ENCODE data around the gene TFF3.

TFF3 gene

DNA sequence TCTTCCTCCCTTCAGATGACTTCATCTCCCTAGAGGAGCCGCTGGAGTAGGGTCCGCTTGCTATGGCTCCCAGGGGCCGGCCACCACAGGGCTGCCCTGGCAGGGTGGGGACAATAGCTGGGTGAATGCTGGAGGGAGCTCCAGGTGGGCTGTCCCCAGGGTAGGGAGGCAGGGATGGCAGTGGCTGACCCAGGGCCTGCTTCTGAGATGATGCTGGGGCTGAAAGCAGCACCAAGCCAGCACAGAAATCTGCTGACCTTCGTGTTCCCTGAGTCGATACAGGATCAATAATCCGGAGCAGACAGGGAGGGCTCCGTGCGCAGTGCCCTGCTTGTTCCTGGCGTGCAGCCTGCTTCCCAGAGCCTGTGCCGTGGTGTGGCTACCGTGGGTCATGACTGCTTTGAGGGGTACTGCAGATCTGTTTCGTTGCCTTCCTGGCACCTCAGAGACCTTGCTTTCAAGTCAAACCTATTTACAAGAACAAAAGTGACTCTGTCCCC, 34.0 kb downstream of the TFF3 start:
- Mint-ChIP-seq H3K4me1 (peaks cover under 1% of the 10 kb centered on the region), H3K27ac (no peak overlapping the region), H3K9me3 (no peaks in the 10 kb centered on the region), H3K4me3 (no peak overlapping the region), H3K36me3 (no peaks in the 10 kb centered on the region)
- ATAC-seq: no peak
- DNase-seq (ENCODE audit: low spot score in 2 of 2): no peak

DNA sequence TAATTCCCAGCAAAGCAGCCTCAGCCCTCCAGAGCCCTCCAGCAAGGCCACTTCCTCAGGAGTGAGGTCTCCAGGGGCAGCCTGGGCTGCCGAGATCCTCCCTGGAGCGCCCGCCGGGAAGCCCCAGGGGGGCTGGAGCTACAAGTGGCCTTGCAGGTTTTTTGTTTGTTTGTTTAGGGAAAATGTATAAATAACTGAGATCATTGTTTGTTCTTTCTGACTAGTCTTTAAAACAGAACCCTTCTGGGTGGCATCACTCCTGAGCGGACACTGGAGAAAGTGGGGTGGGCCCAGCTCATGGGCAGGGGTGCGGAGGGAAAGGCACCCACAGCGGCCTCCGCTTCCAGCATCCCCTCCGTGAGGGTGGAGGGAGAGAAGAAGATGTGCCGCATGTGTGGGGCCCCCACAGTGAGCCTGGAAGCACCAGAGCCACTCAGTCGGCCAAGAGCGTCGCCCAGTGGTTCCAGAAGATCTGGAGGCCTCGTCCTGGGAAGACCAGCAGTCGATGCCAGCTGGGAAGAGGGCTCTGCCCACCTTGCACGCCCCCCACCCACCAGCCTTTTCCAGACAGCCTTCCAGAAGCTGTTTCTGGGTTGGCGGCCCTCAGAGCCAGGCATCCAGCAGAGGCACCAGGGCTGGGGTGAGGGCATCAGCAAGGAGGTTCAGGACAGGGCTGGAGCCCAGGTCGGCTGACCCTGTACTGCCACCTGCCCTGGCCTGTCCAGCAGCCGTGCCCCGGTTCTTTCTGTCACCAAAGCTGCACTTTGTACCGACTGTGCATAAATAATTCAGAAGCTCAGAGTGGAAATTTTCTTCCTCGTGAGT, 34.6 kb downstream of the TFF3 start:
- H3K4me3 Mint-ChIP-seq: no peak overlapping the region
- no peak overlapping the region for H3K27ac Mint-ChIP-seq
- H3K36me3 Mint-ChIP-seq: no peaks in the 10 kb centered on the region
- H3K9me3 Mint-ChIP-seq: no peaks in the 10 kb centered on the region
- ATAC-seq: no peak
- DNase-seq (ENCODE audit: low spot score in 2 of 2): no peak
- H3K4me1 Mint-ChIP-seq: no peaks in the 10 kb centered on the region

DNA sequence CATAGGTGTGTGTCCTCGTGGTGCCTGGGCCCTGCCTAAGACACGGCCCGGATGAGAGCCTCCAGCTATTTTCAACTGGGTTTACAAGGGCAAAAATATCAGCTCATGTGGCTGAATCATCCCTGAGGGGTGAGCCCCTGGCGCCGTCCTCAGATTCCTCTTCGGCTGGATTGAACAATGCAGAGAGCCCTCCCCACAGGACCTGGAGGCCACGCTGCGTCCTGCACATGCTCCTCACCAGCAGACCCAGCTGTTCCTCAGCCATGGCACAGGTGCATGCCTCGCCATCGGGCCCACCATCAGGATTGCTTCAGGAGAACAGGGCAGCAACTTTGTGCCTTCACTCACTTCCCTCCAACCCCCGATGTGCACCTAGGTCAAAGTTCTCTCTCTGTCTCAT, 35.3 kb downstream of the TFF3 start:
- H3K4me3 Mint-ChIP-seq: no peak overlapping the region
- no peaks in the 10 kb centered on the region for H3K9me3 Mint-ChIP-seq
- H3K4me1 Mint-ChIP-seq: no peaks in the 10 kb centered on the region

DNA sequence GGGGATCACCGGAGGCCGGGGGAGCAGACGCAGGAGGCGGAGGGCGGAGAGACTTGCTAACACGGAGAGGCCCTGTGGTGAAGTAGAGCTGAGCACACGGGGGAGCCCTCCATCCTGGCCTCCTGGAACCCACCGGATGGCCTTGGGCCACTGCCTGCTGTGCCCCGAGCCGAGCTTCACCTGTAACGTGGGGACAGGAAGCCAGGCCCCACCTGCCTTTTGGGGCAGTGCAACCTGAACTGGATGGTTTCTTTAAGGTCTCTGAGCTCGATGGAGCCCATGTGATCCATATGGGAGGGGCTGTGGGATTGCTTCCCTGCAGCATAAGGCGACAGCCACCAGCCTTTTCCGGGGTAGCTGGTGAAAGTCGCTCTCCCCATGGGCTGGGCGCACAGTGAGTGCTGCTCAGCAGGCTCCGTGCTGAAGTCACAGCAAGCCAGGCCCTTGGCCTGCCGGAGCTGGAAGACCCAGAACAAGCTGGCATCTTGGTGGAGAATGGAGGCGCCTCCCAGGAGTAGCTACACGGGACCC, 35.8 kb downstream of the TFF3 start:
- Mint-ChIP-seq H3K9me3 (no peaks in the 10 kb centered on the region), H3K36me3 (no peaks in the 10 kb centered on the region), H3K4me1 (no peaks in the 10 kb centered on the region), H3K4me3 (no peak overlapping the region), H3K27ac (no peak overlapping the region)
- ATAC-seq: no peak
- DNase-seq (ENCODE audit: low spot score in 2 of 2): no peak

More for the DNA sequence above, 35.3 kb downstream of the TFF3 start:
- no peak for DNase-seq (ENCODE audit: low spot score in 2 of 2)
- no peak overlapping the region for H3K27ac Mint-ChIP-seq
- H3K36me3 Mint-ChIP-seq: no peaks in the 10 kb centered on the region
- no peak for ATAC-seq

DNA sequence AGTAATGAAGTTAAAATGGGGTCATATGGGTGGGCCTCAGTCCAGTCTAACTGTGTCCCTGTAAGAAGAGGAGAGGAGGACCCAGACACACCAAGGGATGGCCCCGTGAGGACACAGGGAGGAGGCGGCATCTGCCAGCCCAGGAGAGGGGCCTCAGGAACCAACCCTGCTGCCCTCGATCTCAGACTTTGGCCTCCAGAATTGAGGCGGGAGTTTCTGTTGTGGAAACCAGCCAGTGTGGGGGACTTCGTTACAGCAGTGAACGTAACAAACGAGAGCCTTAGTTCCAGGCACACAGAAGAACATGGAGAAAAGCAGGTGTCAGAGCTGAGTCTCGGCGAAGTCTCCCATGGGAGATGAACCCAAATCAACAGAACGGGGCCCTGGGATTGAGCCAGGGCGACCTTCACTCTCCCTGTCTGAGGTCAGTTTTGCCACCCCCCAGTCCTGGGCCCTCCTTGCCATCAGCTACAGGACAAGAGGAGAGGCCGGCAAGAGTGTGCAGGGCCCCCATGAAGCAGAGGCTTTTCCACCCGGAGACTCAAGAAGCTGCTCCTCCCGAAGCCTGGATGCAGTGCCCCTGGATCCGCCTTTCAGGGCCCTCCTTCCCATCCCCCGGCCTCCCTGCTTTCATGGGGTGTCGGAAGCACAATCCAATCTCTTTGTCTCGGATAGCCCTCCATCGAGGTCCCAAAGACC, 36.6 kb downstream of the TFF3 start:
- no peaks in the 10 kb centered on the region for H3K4me1 Mint-ChIP-seq
- no peaks in the 10 kb centered on the region for H3K36me3 Mint-ChIP-seq
- DNase-seq (ENCODE audit: low spot score in 2 of 2) (no peak), ATAC-seq (no peak)
- H3K27ac Mint-ChIP-seq: peak overlapping the region; percentile 69
- H3K4me3 Mint-ChIP-seq: no peak overlapping the region
- H3K9me3 Mint-ChIP-seq: no peaks in the 10 kb centered on the region

DNA sequence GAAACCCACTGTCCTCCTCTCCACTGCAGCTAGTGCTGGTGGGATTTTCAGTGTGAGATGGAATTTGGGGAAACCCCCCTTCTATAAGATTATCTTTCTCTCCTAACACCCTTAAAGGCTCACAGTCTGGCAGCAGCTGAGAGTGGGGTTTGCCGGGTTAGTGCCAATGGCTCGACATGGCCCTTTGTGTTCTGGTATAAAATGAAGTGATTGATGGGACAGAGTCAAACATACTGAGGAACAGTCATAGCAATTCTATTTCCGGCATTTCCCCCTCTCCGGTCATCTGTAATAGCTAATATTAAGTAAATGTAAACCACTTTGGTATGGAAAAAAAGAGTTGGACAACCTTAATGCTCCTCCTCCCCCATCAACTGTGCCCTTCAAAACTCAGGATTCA, 37.6 kb downstream of the TFF3 start:
- H3K4me3 Mint-ChIP-seq: no peak overlapping the region
- H3K27ac Mint-ChIP-seq: peak overlapping the region; percentile 26
- no peaks in the 10 kb centered on the region for H3K36me3 Mint-ChIP-seq
- DNase-seq (ENCODE audit: low spot score in 2 of 2) (no peak), ATAC-seq (no peak)
- no peaks in the 10 kb centered on the region for H3K4me1 Mint-ChIP-seq
- no peaks in the 10 kb centered on the region for H3K9me3 Mint-ChIP-seq

DNA sequence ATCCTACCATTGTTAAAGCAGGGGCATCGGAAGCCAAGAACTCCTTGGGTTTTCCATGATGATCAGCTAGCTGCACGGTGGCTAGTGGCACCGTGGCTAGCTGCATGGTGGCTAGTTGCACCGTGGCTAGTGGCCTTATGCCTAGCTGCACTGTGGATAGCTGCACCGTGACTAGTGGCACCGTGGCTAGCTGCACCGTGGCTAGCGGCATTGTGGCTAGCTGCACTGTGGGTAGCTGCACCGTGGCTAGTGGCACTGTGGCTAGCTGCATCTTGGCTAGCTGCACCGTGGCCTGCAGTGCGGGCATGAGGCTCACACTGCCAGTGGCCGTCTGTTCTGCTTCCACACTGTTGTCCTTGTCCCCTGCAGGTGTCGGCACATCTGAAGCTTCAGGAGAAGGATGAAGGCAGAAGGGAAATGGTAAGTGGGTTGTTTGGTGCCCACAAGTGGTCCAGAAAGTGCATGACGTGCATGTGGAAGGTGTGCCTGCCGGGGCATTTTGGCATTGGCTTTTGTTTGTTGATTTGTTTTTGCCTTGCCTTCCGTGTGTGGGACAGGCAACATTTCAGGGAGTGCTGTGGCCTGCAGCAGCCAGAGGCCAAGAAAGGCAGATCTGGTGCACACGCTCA, 38.6 kb downstream of the TFF3 start:
- Mint-ChIP-seq H3K4me1 (no peaks in the 10 kb centered on the region), H3K36me3 (no peaks in the 10 kb centered on the region), H3K4me3 (no peak overlapping the region), H3K27ac (no peak overlapping the region), H3K9me3 (no peaks in the 10 kb centered on the region)
- ATAC-seq: no peak
- no peak for DNase-seq (ENCODE audit: low spot score in 2 of 2)

DNA sequence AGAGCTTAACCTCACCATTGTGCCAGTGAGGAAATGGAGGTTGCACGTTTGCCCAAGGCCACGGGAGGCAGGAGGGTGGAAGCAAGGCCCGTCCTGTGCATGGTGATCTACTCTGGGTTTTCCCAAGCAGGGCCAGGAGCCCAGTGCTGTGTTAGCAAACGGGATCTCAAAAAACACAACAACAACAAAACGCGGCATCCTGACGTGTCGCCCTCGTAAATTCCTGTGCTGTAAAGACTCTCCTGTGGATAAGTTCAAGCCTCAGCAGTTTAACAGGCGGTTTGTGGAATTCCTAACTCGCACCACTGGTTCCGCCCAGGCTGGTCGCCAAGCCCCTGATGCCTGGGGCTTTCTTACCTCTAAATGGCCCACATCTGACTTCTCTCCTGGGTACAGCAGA, 39.1 kb downstream of the TFF3 start:
- ATAC-seq: no peak

DNA sequence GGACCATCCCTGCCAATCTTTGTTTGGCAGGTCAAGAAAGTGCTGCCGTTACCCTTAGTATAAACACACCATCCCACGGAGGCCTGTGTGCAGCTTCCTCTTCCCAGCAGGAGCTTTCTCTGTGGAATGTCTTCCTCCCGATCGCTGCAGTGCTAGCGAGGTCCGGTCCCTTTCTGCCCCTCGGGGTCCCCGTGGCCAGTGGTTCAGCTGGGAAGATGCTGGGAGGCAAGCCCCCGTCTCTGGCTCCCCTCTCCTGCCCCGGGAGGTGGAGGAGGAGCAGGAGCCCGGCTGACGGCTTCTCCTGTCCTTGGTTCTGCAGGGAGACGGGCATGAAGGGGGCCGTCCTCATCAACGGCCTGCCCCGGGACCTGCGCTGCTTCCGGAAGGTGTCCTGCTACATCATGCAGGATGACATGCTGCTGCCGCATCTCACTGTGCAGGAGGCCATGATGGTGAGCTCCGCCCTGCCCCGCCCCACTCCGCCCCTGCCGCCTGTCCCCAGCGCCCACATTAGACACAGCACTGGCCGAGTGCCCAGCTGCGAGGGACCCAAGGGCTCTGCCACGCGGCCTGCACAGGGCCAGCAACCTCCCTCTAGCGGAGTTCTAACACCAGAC, 42.1 kb downstream of the TFF3 start:
- Mint-ChIP-seq H3K9me3 (no peaks in the 10 kb centered on the region), H3K4me3 (no peak overlapping the region), H3K36me3 (no peaks in the 10 kb centered on the region), H3K27ac (no peak overlapping the region), H3K4me1 (peaks cover 11% of the 10 kb centered on the region)
- no peak for DNase-seq (ENCODE audit: low spot score in 2 of 2)
- ATAC-seq: no peak

More for the DNA sequence above, 39.1 kb downstream of the TFF3 start:
- H3K4me3 Mint-ChIP-seq: no peak overlapping the region
- no peaks in the 10 kb centered on the region for H3K4me1 Mint-ChIP-seq
- no peaks in the 10 kb centered on the region for H3K9me3 Mint-ChIP-seq
- no peaks in the 10 kb centered on the region for H3K36me3 Mint-ChIP-seq
- no peak for DNase-seq (ENCODE audit: low spot score in 2 of 2)
- no peak overlapping the region for H3K27ac Mint-ChIP-seq

DNA sequence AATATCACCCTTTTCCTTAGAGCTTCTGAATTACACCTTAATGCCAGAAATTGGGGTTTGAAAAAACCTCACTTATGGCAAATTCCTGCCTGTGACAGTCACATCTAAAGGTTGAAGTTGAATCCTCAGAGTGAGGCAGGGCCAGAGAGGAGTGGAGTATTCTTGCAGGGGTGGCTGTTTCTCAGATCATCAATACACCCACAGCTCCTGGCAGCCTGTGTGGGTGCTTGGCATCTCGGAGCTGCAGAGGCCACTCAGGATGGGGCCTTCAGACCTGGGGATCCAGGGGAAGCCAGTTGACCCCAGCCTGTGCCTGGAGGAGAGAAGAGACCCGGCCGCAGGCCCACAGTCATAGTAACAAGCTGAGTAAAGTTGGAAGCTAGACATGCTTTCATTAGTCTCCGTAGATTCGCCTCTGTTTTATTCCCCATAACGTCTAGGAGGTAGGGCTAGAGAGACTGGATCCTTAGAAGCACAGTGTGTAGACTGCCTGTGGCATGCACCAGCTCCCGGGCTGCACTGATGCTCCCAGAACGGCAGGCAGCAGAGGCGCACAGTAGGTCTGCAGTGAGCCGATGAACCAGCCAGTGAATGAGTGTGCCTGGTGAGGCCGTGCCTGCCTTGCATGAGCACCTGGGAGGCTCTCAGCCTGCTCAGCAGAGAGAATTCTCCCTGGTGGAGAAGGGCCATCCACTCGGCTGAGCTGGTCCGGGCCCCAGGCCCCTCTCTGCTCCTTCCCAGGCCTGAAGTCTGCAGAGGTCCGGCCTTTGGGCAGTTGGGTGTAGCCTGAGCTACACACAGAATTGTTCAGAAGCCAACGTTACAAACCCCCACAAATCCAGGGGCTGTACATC, 42.9 kb downstream of the TFF3 start:
- H3K4me3 Mint-ChIP-seq: no peak overlapping the region
- H3K36me3 Mint-ChIP-seq: no peaks in the 10 kb centered on the region
- DNase-seq (ENCODE audit: low spot score in 2 of 2) (no peak), ATAC-seq (no peak)
- no peaks in the 10 kb centered on the region for H3K9me3 Mint-ChIP-seq
- peaks cover 18% of the 10 kb centered on the region for H3K4me1 Mint-ChIP-seq
- no peak overlapping the region for H3K27ac Mint-ChIP-seq

DNA sequence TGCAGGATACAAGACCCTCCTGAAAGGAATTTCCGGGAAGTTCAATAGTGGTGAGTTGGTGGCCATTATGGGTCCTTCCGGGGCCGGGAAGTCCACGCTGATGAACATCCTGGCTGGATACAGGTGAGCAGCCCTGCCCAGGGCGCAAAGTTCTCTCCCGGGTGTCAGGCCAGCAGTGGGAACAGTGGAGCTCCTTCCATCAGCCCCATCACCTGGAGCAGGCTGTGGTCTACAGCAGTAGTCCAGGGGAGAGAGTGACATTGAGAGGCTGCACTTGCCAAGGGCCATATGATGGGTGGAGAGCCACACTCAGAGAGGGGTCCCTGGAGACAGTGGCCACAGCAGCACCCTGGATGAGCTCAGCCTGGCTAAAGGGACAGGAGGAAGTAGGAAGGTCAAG, 44.1 kb downstream of the TFF3 start:
- ATAC-seq: no peak

DNA sequence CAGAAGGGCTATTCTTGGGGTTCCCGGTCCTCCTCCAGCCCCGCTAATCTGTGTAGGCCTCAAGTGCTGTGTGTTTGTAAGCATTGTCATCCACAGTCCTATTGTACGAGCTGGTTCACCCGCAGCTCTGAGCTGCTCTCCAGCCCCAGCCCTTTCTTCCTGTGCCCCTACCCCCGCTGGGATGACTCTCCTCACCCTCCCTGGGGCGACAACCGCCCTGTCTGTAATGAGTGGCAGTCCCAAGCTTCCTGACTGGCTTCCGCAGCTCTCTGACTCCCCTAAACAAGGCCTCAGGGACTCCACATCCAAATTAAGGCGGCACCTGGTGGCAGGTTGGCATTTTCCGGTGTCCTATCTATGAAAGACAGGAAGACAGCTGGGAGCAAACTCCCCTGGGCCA, 45.8 kb downstream of the TFF3 start:
- DNase-seq (ENCODE audit: low spot score in 2 of 2): no peak
- peaks cover 23% of the 10 kb centered on the region for H3K4me1 Mint-ChIP-seq
- H3K36me3 Mint-ChIP-seq: no peaks in the 10 kb centered on the region
- no peaks in the 10 kb centered on the region for H3K9me3 Mint-ChIP-seq
- ATAC-seq: no peak
- no peak overlapping the region for H3K4me3 Mint-ChIP-seq
- peak overlapping the region; percentile 48 for H3K27ac Mint-ChIP-seq

More for the DNA sequence above, 44.1 kb downstream of the TFF3 start:
- H3K9me3 Mint-ChIP-seq: no peaks in the 10 kb centered on the region
- no peaks in the 10 kb centered on the region for H3K36me3 Mint-ChIP-seq
- DNase-seq (ENCODE audit: low spot score in 2 of 2): no peak
- H3K4me3 Mint-ChIP-seq: no peak overlapping the region
- no peak overlapping the region for H3K27ac Mint-ChIP-seq
- peaks cover 23% of the 10 kb centered on the region for H3K4me1 Mint-ChIP-seq

DNA sequence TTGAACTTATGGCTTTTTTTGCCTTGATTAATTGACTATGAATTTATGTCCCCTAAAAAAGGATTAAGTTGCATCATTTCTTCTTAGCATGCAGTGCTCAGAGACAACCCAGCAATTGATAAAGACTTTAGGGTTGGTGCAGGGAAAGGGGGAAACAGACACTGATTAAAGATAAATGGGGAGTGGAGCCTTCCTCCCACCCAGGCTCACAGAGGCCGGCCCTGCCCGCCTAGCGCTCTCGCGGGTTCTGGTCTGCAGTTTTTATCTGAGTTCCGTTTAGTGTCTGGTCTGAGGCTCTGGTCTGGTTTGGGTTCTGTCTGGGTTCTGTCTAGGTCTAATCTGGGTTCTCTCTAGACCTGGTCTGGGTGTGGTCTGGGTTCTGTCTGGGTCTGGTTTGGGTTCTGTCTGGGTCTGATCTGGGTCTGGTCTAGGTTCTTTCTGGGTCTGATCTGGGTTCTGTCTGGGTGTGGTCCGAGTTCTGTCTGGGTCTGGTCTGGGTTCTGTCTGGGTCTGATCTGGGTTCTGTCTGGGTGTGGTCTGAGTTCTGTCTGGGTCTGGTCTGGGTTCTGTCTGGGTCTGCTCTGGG, 48.1 kb downstream of the TFF3 start:
- Mint-ChIP-seq H3K27ac (peak overlapping the region; percentile 92), H3K36me3 (no peaks in the 10 kb centered on the region), H3K9me3 (no peaks in the 10 kb centered on the region), H3K4me1 (peaks cover 23% of the 10 kb centered on the region), H3K4me3 (no peak overlapping the region)
- no peak for DNase-seq (ENCODE audit: low spot score in 2 of 2)
- ATAC-seq: no peak

DNA sequence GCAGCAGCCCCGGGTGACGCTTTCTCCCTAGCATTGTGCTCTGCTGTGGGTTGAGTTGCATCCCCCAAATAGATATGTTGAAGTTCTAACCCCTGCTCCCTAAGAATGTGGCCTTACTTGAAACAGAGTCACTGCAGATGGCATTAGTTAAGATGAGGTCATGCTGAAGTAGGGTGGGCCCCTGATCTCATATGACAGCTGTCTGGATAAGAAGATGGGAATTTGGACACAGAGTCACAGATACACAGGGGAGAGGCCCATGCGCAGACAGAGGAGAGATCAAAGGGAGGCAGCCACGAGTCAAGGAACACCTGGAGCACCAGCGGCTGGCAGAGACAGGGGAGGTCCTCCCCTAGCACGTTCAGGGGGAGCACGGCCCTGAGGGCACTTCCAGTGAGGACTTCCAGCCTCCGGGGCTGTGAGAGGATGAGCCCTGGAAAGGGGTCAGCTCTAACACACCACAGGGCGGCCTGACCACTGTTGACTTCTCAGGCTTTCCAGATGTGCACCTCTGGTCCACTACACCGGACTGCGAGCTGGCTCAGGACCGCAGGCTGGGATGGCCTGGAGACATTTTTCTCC, 49.9 kb downstream of the TFF3 start:
- peaks cover 23% of the 10 kb centered on the region for H3K4me1 Mint-ChIP-seq
- DNase-seq (ENCODE audit: low spot score in 2 of 2): no peak
- H3K27ac Mint-ChIP-seq: no peak overlapping the region
- no peak overlapping the region for H3K4me3 Mint-ChIP-seq
- H3K36me3 Mint-ChIP-seq: no peaks in the 10 kb centered on the region
- ATAC-seq: no peak
- no peaks in the 10 kb centered on the region for H3K9me3 Mint-ChIP-seq

Measured in stimulated activated effector memory CD8-positive, alpha-beta T cell treated with anti-CD3 and anti-CD28 coated beads, Interleukin-12 subunit alpha, Interleukin-12 subunit beta, amount 100 ng/mL, for 72 hours (primary cell).